ENCODE measurements around the gene RASSF3.

DNA sequence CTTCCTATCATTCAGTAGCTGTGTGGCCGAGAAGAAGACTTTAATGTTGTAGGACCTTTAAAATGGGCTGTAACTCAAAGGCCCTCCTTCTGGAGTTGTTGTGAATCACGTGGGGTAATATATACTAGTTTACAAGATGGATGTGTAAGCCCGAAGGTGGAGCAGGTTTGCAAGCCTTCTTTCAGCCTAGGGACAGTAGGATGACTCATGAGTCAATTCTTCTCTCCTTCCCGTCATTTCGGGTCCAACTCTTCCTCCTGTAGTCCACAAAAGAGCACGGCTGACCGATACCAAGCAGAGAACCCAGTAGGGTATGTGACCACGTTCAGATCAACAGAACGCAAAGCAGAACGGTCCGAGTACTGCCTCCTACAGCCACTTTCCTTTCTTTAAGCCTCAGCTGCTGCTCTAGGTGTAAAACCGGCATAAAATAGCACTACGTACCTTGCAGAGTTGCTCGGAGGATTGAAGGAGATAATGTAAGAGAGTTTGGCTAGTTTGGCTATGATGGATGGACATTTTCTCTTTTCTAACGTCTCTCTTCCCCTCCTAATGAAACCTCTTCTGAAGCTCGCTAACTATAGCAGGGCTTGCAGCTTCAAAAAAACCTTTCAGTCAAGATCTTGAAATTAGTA is 1.3 kb upstream of the RASSF3 start:
- TF ChIP-seq, protein P1, sequence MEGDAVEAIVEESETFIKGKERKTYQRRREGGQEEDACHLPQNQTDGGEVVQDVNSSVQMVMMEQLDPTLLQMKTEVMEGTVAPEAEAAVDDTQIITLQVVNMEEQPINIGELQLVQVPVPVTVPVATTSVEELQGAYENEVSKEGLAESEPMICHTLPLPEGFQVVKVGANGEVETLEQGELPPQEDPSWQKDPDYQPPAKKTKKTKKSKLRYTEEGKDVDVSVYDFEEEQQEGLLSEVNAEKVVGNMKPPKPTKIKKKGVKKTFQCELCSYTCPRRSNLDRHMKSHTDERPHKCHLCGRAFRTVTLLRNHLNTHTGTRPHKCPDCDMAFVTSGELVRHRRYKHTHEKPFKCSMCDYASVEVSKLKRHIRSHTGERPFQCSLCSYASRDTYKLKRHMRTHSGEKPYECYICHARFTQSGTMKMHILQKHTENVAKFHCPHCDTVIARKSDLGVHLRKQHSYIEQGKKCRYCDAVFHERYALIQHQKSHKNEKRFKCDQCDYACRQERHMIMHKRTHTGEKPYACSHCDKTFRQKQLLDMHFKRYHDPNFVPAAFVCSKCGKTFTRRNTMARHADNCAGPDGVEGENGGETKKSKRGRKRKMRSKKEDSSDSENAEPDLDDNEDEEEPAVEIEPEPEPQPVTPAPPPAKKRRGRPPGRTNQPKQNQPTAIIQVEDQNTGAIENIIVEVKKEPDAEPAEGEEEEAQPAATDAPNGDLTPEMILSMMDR (IDR thresholded peaks at IDR 0.05), result no peak
- no peak for TF ChIP-seq POLR2A (IDR thresholded peaks at IDR 0.05)
